Measurements from ENCODE around the gene DCST2.
"Not testable (repeated sequence)": the region's sequence is repeated elsewhere in the genome, so short reads cannot be mapped to it uniquely, and the experiment has no call there.

Gene DCST2

GRCh38 chr1:154995301-154995983 lies 38.1 kb downstream of the DCST2 start:
- peak; percentile 85 for FAIRE-seq

- no peak for FAIRE-seq
These were observed 39.0 kb downstream of the DCST2 start for GRCh38 chr1:154994591-154994990.

- no peak for FAIRE-seq
These were observed 39.4 kb downstream of the DCST2 start for GRCh38 chr1:154994269-154994587.

- no peak for FAIRE-seq
These were observed 39.9 kb downstream of the DCST2 start, which contains the start of gene LENEP for GRCh38 chr1:154993572-154994268. LENEP (plus strand) TSS chr1:154993586; CDS start chr1:154993608, 22 bp downstream.

GRCh38 chr1:154992721-154993571 lies 40.6 kb downstream of the DCST2 start:
- no peak for FAIRE-seq

- no peak for FAIRE-seq
These were observed 43.3 kb downstream of the DCST2 start for GRCh38 chr1:154990276-154990675.

- FAIRE-seq: no peak
These were observed 44.3 kb downstream of the DCST2 start for GRCh38 chr1:154989195-154989860.

GRCh38 chr1:154988058-154988954 lies 45.3 kb downstream of the DCST2 start:
- no peak for FAIRE-seq

GRCh38 chr1:154987326-154987725 lies 46.3 kb downstream of the DCST2 start:
- FAIRE-seq: no peak

- FAIRE-seq: not testable (repeated sequence)
These were observed 46.8 kb downstream of the DCST2 start for GRCh38 chr1:154986736-154987135.

- FAIRE-seq: no peak
These were observed 49.7 kb downstream of the DCST2 start for GRCh38 chr1:154983776-154984466.

- peak; percentile 99 for FAIRE-seq
These were observed 50.5 kb downstream of the DCST2 start, which contains the start of gene FLAD1 for GRCh38 chr1:154982897-154983648. FLAD1 (plus strand) TSS chr1:154983344; CDS start chr1:154983695, 351 bp downstream.

GRCh38 chr1:154982341-154982740 lies 51.2 kb downstream of the DCST2 start:
- no peak for FAIRE-seq

GRCh38 chr1:154978360-154978759 lies 55.2 kb downstream of the DCST2 start:
- no peak for FAIRE-seq

- FAIRE-seq: not testable (repeated sequence)
These were observed 55.8 kb downstream of the DCST2 start for GRCh38 chr1:154977762-154978161.

- FAIRE-seq: no peak
These were observed 58.0 kb downstream of the DCST2 start for GRCh38 chr1:154975409-154976059.

- no peak for FAIRE-seq
These were observed 58.7 kb downstream of the DCST2 start for GRCh38 chr1:154974808-154975408.

- FAIRE-seq: peak; percentile 99
These were observed 59.3 kb downstream of the DCST2 start, which contains the start of gene CKS1B for GRCh38 chr1:154974102-154974807. CKS1B (plus strand) TSS chr1:154974681; CDS start chr1:154974746, 65 bp downstream.
